Measurements from ENCODE around the gene CEP97.

CEP97 gene

GRCh38 chr3:101779047-101779821, 54.8 kb downstream of the CEP97 start, which contains the start of gene NXPE3:
TSS of gene NXPE3 (plus strand) at chr3:101779211. CDS start at chr3:101785597, 6,386 bp downstream.
- DNase-seq = peak; percentile 79

- DNase-seq = peak; percentile 30
Observed at GRCh38 chr3:101779822-101780381, 55.5 kb downstream of the CEP97 start.

GRCh38 chr3:101780661-101781060, 56.2 kb downstream of the CEP97 start:
- peak; percentile 75 for DNase-seq

GRCh38 chr3:101781166-101781565, 56.8 kb downstream of the CEP97 start:
- peak; percentile 24 for DNase-seq

- DNase-seq = no peak
Observed at GRCh38 chr3:101784855-101785613, 60.6 kb downstream of the CEP97 start.

GRCh38 chr3:101791778-101792177, 67.4 kb downstream of the CEP97 start:
- no peak for DNase-seq

- DNase-seq = no peak
Observed at GRCh38 chr3:101796077-101796680, 71.8 kb downstream of the CEP97 start.

GRCh38 chr3:101801174-101801573, 76.8 kb downstream of the CEP97 start:
- no peak for DNase-seq

GRCh38 chr3:101802179-101802578, 77.8 kb downstream of the CEP97 start:
- no peak for DNase-seq

- peak; percentile 65 for DNase-seq
Observed at GRCh38 chr3:101803173-101803782, 78.9 kb downstream of the CEP97 start.

GRCh38 chr3:101803939-101804338, 79.5 kb downstream of the CEP97 start:
- no peak for DNase-seq

GRCh38 chr3:101806491-101806890, 82.1 kb downstream of the CEP97 start:
- peak; percentile 17 for DNase-seq

- no peak for DNase-seq
Observed at GRCh38 chr3:101807888-101808287, 83.5 kb downstream of the CEP97 start.

- peak; percentile 40 for DNase-seq
Observed at GRCh38 chr3:101809178-101810021, 85.0 kb downstream of the CEP97 start.

- DNase-seq = no peak
Observed at GRCh38 chr3:101810022-101810418, 85.6 kb downstream of the CEP97 start.

GRCh38 chr3:101811875-101812274, 87.5 kb downstream of the CEP97 start:
- DNase-seq = no peak

GRCh38 chr3:101812895-101813294, 88.5 kb downstream of the CEP97 start:
- DNase-seq = no peak

- DNase-seq = peak; percentile 45
Observed at GRCh38 chr3:101813817-101814440, 89.5 kb downstream of the CEP97 start.

GRCh38 chr3:101814835-101815234, 90.4 kb downstream of the CEP97 start:
- DNase-seq = no peak

GRCh38 chr3:101816215-101817149, 92.1 kb downstream of the CEP97 start:
- peak; percentile 43 for DNase-seq

All from fibroblast of skin of right biceps (primary cell).